Mucosa of stomach (tissue), 1 donor: ENCODE results near the gene PAX2.

Source experiments
- H3K27me3 ChIP-seq: one replicate; pipeline ENCODE4 v1.7.0; 2013; ENCODE audit warnings: mild to moderate bottlenecking, low read length; ENCODE audit not compliant: control insufficient read depth, insufficient read depth
- H3K36me3 ChIP-seq: one replicate; pipeline ENCODE4 v1.7.0; 2013; ENCODE audit warnings: low read length; ENCODE audit not compliant: control insufficient read depth, insufficient read depth
- H3K4me1 ChIP-seq: one replicate; pipeline ENCODE4 v1.7.0; 2013; ENCODE audit warnings: mild to moderate bottlenecking, low read length; ENCODE audit not compliant: control insufficient read depth, insufficient read depth
- H3K4me3 ChIP-seq: one replicate; pipeline ENCODE4 v1.7.0; 2013; ENCODE audit warnings: low read length
- H3K9ac ChIP-seq: one replicate; pipeline ENCODE4 v1.7.0; 2013; ENCODE audit warnings: mild to moderate bottlenecking, low read length, moderate library complexity
- H3K9me3 ChIP-seq: one replicate; pipeline ENCODE4 v1.7.0; 2013; ENCODE audit warnings: mild to moderate bottlenecking, low read length, moderate library complexity; ENCODE audit not compliant: control insufficient read depth
- donor health status: Pancreatic carcinoma.

PAX2 gene

GRCh38 chr10:100825325-100825875 lies 80.0 kb downstream of the PAX2 start:
- no peaks in the 10 kb centered on the region for H3K36me3 ChIP-seq
- H3K4me3 ChIP-seq: no peak overlapping the region
- peaks cover 73% of the 10 kb centered on the region for H3K27me3 ChIP-seq

GRCh38 chr10:100826031-100826651 lies 80.8 kb downstream of the PAX2 start:
- peaks cover 28% of the 10 kb centered on the region for H3K4me1 ChIP-seq
- H3K9me3 ChIP-seq: no peaks in the 10 kb centered on the region
- H3K36me3 ChIP-seq: no peaks in the 10 kb centered on the region
- H3K27me3 ChIP-seq: peaks cover 81% of the 10 kb centered on the region
- H3K9ac ChIP-seq: no peak overlapping the region
- H3K4me3 ChIP-seq: no peak overlapping the region

More at GRCh38 chr10:100825325-100825875, 80.0 kb downstream of the PAX2 start:
- Histone ChIP-seq H3K9ac (no peak overlapping the region), H3K4me1 (peaks cover 28% of the 10 kb centered on the region), H3K9me3 (no peaks in the 10 kb centered on the region)

GRCh38 chr10:100826661-100826982 lies 81.2 kb downstream of the PAX2 start:
- Histone ChIP-seq H3K4me1 (peaks cover 28% of the 10 kb centered on the region), H3K36me3 (no peaks in the 10 kb centered on the region), H3K4me3 (no peak overlapping the region), H3K27me3 (peaks cover 86% of the 10 kb centered on the region), H3K9me3 (no peaks in the 10 kb centered on the region), H3K9ac (no peak overlapping the region)

- Histone ChIP-seq H3K9ac (no peak overlapping the region), H3K4me3 (no peak overlapping the region), H3K27me3 (peaks cover 92% of the 10 kb centered on the region), H3K4me1 (peaks cover 28% of the 10 kb centered on the region), H3K9me3 (no peaks in the 10 kb centered on the region), H3K36me3 (no peaks in the 10 kb centered on the region)
These were observed 81.8 kb downstream of the PAX2 start for GRCh38 chr10:100826983-100827818.

GRCh38 chr10:100827819-100828737 lies 82.7 kb downstream of the PAX2 start:
- no peaks in the 10 kb centered on the region for H3K36me3 ChIP-seq
- H3K4me3 ChIP-seq: no peak overlapping the region
- H3K27me3 ChIP-seq: peaks cover 100% of the 10 kb centered on the region
- peaks cover 28% of the 10 kb centered on the region for H3K4me1 ChIP-seq
- no peaks in the 10 kb centered on the region for H3K9me3 ChIP-seq
- H3K9ac ChIP-seq: no peak overlapping the region

GRCh38 chr10:100828738-100829096 lies 83.3 kb downstream of the PAX2 start:
- no peaks in the 10 kb centered on the region for H3K9me3 ChIP-seq
- peaks cover 98% of the 10 kb centered on the region for H3K27me3 ChIP-seq
- no peak overlapping the region for H3K9ac ChIP-seq
- H3K36me3 ChIP-seq: no peaks in the 10 kb centered on the region
- H3K4me3 ChIP-seq: no peak overlapping the region
- peaks cover 28% of the 10 kb centered on the region for H3K4me1 ChIP-seq

- H3K36me3 ChIP-seq: no peaks in the 10 kb centered on the region
- no peak overlapping the region for H3K9ac ChIP-seq
- peaks cover 28% of the 10 kb centered on the region for H3K4me1 ChIP-seq
- H3K27me3 ChIP-seq: peaks cover 94% of the 10 kb centered on the region
- H3K9me3 ChIP-seq: no peaks in the 10 kb centered on the region
- H3K4me3 ChIP-seq: no peak overlapping the region
These were observed 83.9 kb downstream of the PAX2 start for GRCh38 chr10:100829097-100829870.

- Histone ChIP-seq H3K9ac (no peak overlapping the region), H3K9me3 (no peaks in the 10 kb centered on the region), H3K27me3 (peaks cover 86% of the 10 kb centered on the region), H3K36me3 (no peaks in the 10 kb centered on the region), H3K4me1 (peaks cover 28% of the 10 kb centered on the region), H3K4me3 (no peak overlapping the region)
These were observed 84.7 kb downstream of the PAX2 start for GRCh38 chr10:100829933-100830727.

- Histone ChIP-seq H3K27me3 (peaks cover 85% of the 10 kb centered on the region), H3K4me1 (peaks cover 28% of the 10 kb centered on the region), H3K9ac (no peak overlapping the region), H3K36me3 (no peaks in the 10 kb centered on the region), H3K9me3 (no peaks in the 10 kb centered on the region), H3K4me3 (no peak overlapping the region)
These were observed 85.3 kb downstream of the PAX2 start for GRCh38 chr10:100830728-100831111.

GRCh38 chr10:100831742-100832141 lies 86.4 kb downstream of the PAX2 start:
- no peak overlapping the region for H3K4me3 ChIP-seq
- no peaks in the 10 kb centered on the region for H3K9me3 ChIP-seq
- H3K9ac ChIP-seq: no peak overlapping the region
- H3K4me1 ChIP-seq: peaks cover 23% of the 10 kb centered on the region
- H3K27me3 ChIP-seq: peaks cover 75% of the 10 kb centered on the region
- H3K36me3 ChIP-seq: no peaks in the 10 kb centered on the region

GRCh38 chr10:100835810-100836209 lies 90.4 kb downstream of the PAX2 start:
- H3K9ac ChIP-seq: no peak overlapping the region
- H3K27me3 ChIP-seq: peaks cover 35% of the 10 kb centered on the region
- no peaks in the 10 kb centered on the region for H3K36me3 ChIP-seq
- H3K9me3 ChIP-seq: no peaks in the 10 kb centered on the region
- no peak overlapping the region for H3K4me3 ChIP-seq
- H3K4me1 ChIP-seq: no peaks in the 10 kb centered on the region
